Coronary artery (tissue), 2 donors: ENCODE measurements around the gene PLEKHG4.
A peak's percentile ranks its signal among the peaks of the same experiment; 100 is the strongest.

ENCODE experiments used
- DNase-seq: peaks from one replicate; pipeline ENCODE4 v3.0.0-alpha.2; 2017; ENCODE audit warnings: low spot score
- H3K27ac ChIP-seq, 2 donors: fragments of 200-600 bp; sonication (generic); one replicate each; pipeline ENCODE4 v1.5.1; 2016 to 2019
- H3K4me3 ChIP-seq: fragments of 200-600 bp; sonication (generic); 2 replicates; pipeline ENCODE4 v1.5.1; 2016; ENCODE audit warnings: mild to moderate bottlenecking, moderate library complexity
- TF ChIP-seq, protein P1 (sequence below): fragments of 200-600 bp; sonication (generic); IDR thresholded peaks from one replicate; pipeline ENCODE4 v1.5.1; 2019; ENCODE audit warnings: antibody characterized with exemption

PLEKHG4 gene

DNA sequence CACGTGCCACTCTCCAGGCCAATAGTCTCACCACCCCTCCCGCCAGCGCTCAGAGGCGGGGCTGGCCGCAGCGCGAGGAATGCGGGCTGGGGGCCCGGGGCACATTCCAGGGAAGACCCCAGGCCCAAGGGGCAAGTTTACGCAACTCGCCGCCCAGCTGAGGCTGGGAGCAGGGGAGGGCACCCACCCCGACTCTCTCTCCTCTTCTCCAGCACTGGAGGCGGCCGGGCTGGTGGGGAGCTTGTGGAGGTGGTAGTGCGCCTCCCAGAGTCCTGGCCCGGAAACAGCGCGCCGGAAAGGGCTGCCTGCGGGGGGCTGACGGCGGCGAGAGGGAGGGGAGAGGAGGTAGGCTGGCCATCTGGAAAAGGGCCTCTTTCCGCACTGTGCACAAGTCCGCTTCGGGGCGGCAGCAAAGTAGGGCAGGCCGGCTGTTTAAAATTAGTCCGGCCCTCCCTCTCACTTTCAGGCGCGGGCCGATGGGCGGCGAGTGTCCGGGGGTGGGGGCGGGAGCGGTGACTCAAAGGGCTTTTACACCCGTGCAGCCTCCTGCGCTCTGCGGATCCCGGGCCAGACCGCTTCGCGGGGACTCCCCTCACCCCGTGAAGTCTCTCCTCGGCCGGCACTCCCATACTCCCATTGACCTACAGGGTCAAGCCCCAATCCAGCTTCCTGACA is 33.1 kb upstream of the PLEKHG4 start:
- peak; percentile 88 for DNase-seq
- peak overlapping the region; percentile 59 to 93 for H3K27ac ChIP-seq
- peak overlapping the region; percentile 86 for H3K4me3 ChIP-seq
- TF ChIP-seq, protein P1, sequence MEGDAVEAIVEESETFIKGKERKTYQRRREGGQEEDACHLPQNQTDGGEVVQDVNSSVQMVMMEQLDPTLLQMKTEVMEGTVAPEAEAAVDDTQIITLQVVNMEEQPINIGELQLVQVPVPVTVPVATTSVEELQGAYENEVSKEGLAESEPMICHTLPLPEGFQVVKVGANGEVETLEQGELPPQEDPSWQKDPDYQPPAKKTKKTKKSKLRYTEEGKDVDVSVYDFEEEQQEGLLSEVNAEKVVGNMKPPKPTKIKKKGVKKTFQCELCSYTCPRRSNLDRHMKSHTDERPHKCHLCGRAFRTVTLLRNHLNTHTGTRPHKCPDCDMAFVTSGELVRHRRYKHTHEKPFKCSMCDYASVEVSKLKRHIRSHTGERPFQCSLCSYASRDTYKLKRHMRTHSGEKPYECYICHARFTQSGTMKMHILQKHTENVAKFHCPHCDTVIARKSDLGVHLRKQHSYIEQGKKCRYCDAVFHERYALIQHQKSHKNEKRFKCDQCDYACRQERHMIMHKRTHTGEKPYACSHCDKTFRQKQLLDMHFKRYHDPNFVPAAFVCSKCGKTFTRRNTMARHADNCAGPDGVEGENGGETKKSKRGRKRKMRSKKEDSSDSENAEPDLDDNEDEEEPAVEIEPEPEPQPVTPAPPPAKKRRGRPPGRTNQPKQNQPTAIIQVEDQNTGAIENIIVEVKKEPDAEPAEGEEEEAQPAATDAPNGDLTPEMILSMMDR = no peak

DNA sequence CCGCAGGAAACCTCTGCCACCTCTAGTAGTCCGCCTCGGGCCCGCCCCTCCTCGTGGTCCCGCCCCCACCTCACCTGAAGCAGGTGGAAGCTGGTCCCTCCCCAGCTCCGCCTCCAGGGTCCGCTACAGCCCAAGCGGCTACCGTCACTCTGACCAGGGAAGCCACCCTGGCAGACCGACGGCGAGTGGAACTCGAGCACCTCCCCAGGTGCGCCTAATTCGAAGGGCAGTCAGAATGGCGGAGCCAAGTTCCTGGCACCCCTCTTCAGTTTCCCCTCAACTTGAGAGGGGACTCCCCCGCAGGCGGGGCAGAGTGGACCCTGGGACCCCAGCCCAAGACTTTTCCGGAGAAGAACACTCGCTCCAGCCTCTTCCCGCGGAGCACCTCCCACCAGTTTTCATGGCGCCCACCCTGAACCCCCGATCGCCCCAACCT is 32.6 kb upstream of the PLEKHG4 start:
- H3K27ac ChIP-seq = peak overlapping the region; percentile 59 to 93
- peak overlapping the region; percentile 86 for H3K4me3 ChIP-seq
- TF ChIP-seq, protein P1 = no peak
- peak; percentile 80 for DNase-seq

GRCh38 chr16:67247192-67248072 is 31.9 kb upstream of the PLEKHG4 start, which contains the start of gene FHOD1:
TSS of gene FHOD1 (minus strand) at chr16:67247481. CDS start at chr16:67247410, 71 bp downstream.
- H3K27ac ChIP-seq = peak within 1 kb of the TSS; percentile 59 to 93
- H3K4me3 ChIP-seq = peak within 1 kb of the TSS; percentile 86
- DNase-seq = peak; percentile 99
- TF ChIP-seq, protein P1 = no peak

GRCh38 chr16:67248073-67248400 is 31.3 kb upstream of the PLEKHG4 start:
- Histone ChIP-seq H3K27ac (no peak overlapping the region), H3K4me3 (peak overlapping the region; percentile 86)
- DNase-seq = no peak
- TF ChIP-seq, protein P1 = no peak

DNA sequence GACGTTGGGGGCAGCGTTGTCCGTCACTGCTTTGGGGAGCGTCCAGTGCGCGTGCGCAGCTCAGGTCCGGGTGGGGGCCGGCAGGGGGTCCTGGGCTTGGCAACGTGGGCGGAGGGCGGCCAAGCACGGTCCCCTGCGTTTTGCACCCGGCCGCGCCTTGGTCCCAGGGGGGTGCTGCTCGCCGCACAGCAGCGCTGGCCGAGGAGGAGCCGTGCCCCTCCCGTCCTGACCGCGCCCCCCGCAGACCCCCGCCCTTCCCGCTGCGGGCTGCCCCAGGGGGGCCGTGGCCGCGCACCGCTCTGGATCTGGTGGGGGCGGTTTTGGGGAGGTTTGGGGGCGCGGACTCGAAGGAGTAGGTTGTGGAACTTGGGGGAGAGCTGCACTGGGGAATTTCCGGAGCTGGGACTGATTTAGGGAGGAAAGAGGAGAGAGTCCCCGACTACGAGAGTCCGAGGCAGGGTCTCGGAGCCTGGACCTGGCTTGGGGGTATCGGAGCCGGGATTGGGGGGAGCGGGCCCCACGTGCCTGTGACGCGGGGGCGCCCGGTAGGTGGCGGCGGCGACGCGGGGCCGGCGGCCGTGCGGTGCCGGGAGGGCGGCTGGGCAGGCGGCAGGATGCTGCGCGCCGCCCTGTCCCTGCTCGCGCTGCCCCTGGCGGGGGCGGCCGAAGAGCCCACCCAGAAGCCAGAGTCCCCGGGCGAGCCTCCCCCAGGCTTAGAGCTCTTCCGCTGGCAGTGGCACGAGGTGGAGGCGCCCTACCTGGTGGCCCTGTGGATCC is 30.7 kb upstream of the PLEKHG4 start, which contains the start of gene SLC9A5:
SLC9A5 (plus strand) TSS at position 579 of the 777 bp plus-strand sequence; CDS start at position 615, 36 bp downstream.
- DNase-seq = no peak
- H3K27ac ChIP-seq = peak within 1 kb of the TSS in 1 of 2 donors; percentile 2

More for the DNA sequence above, 30.7 kb upstream of the PLEKHG4 start, which contains the start of gene SLC9A5:
- TF ChIP-seq, protein P1 = no peak
- peak within 1 kb of the TSS; percentile 86 for H3K4me3 ChIP-seq
